ENCODE measurements around the gene ACTR6. TPM values are rescaled to one million over a fixed set of nuclear protein-coding genes. Genes with fewer than 3 reads are reported as not detected.
A peak's percentile ranks its signal among the peaks of the same experiment; 100 is the strongest.
"Not testable (repeated sequence)": the region's sequence is repeated elsewhere in the genome, so short reads cannot be mapped to it uniquely, and the experiment has no call there.

The ACTR6 gene
- total RNA-seq, 1 donor: 19.2 TPM

- Histone ChIP-seq H3K9me3 (ENCODE audit: low read depth, low read length) (no peaks in the 10 kb centered on the region), H3K4me1 (ENCODE audit: insufficient read depth, low read length) (no peaks in the 10 kb centered on the region), H3K4me3 (ENCODE audit: insufficient read depth, low read length) (no peak overlapping the region), H3K4me2 (ENCODE audit: insufficient read depth, low read length) (no peak overlapping the region), H3K27me3 (ENCODE audit: insufficient read depth, low read length) (no peaks in the 10 kb centered on the region), H3K79me2 (ENCODE audit: insufficient read depth, low read length) (no peaks in the 10 kb centered on the region), H2AFZ (ENCODE audit: low read length) (no peak overlapping the region), H3K36me3 (ENCODE audit: insufficient read depth, low read length) (peaks cover 5% of the 10 kb centered on the region), H4K20me1 (ENCODE audit: insufficient read depth, low read length) (no peaks in the 10 kb centered on the region), H3K27ac (ENCODE audit: low read depth, low read length) (no peak overlapping the region)
- DNase-seq (ENCODE audit: insufficient read length, low spot score, missing footprints): no peak
- TF ChIP-seq, protein P1, sequence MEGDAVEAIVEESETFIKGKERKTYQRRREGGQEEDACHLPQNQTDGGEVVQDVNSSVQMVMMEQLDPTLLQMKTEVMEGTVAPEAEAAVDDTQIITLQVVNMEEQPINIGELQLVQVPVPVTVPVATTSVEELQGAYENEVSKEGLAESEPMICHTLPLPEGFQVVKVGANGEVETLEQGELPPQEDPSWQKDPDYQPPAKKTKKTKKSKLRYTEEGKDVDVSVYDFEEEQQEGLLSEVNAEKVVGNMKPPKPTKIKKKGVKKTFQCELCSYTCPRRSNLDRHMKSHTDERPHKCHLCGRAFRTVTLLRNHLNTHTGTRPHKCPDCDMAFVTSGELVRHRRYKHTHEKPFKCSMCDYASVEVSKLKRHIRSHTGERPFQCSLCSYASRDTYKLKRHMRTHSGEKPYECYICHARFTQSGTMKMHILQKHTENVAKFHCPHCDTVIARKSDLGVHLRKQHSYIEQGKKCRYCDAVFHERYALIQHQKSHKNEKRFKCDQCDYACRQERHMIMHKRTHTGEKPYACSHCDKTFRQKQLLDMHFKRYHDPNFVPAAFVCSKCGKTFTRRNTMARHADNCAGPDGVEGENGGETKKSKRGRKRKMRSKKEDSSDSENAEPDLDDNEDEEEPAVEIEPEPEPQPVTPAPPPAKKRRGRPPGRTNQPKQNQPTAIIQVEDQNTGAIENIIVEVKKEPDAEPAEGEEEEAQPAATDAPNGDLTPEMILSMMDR (IDR thresholded peaks at IDR 0.05; ENCODE audit: extremely low read depth, low read depth, low read length): no peak
Observed at GRCh38 chr12:100225491-100225890, 24.9 kb downstream of the ACTR6 start.

DNA sequence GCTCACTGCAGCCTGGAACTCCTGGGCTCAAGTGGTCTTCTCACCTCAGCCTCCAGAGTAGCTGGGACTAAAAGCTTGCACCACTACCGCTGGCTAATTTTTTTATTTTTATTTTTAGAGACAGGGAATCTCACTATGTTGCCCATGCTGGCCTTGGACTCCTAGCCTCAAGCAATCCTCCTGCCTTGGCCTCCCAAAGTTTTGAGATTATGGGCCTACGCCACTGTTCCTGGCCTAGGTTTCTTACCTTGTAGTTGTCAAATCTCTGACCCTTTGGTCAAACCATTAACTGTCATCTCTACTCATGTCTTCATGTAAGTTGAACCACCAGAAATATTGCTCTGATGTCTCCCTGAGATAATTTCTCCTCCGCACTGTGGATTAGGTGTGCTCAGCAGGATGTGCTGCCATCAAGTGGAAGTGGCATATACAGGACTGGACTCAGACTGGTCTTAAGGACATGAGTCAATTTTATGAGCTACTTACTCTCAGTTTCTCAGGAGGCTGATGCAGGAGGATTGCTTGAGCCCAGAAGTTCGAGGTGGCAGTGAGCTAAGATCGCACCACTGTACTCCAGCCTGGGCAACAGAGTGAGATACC lies 28.5 kb downstream of the ACTR6 start:
- TF ChIP-seq, protein P1 (IDR thresholded peaks at IDR 0.05; ENCODE audit: extremely low read depth, low read depth, low read length): peak; percentile 28
- DNase-seq (ENCODE audit: insufficient read length, low spot score, missing footprints): no peak
- no peak overlapping the region for H3K4me2 ChIP-seq (ENCODE audit: insufficient read depth, low read length)
- no peaks in the 10 kb centered on the region for H3K36me3 ChIP-seq (ENCODE audit: insufficient read depth, low read length)
- no peaks in the 10 kb centered on the region for H3K79me2 ChIP-seq (ENCODE audit: insufficient read depth, low read length)
- peaks cover 2% of the 10 kb centered on the region for H3K4me1 ChIP-seq (ENCODE audit: insufficient read depth, low read length)
- H3K27me3 ChIP-seq (ENCODE audit: insufficient read depth, low read length): no peaks in the 10 kb centered on the region
- H4K20me1 ChIP-seq (ENCODE audit: insufficient read depth, low read length): no peaks in the 10 kb centered on the region
- no peaks in the 10 kb centered on the region for H3K9me3 ChIP-seq (ENCODE audit: low read depth, low read length)
- no peak overlapping the region for H3K4me3 ChIP-seq (ENCODE audit: insufficient read depth, low read length)
- no peak overlapping the region for H2AFZ ChIP-seq (ENCODE audit: low read length)
- no peak overlapping the region for H3K27ac ChIP-seq (ENCODE audit: low read depth, low read length)

- Histone ChIP-seq H3K36me3 (ENCODE audit: insufficient read depth, low read length) (no peaks in the 10 kb centered on the region), H3K27me3 (ENCODE audit: insufficient read depth, low read length) (no peaks in the 10 kb centered on the region), H3K4me2 (ENCODE audit: insufficient read depth, low read length) (no peak overlapping the region), H3K4me3 (ENCODE audit: insufficient read depth, low read length) (no peak overlapping the region), H2AFZ (ENCODE audit: low read length) (no peak overlapping the region), H4K20me1 (ENCODE audit: insufficient read depth, low read length) (no peaks in the 10 kb centered on the region), H3K4me1 (ENCODE audit: insufficient read depth, low read length) (peaks cover 8% of the 10 kb centered on the region), H3K27ac (ENCODE audit: low read depth, low read length) (no peak overlapping the region), H3K9me3 (ENCODE audit: low read depth, low read length) (no peaks in the 10 kb centered on the region), H3K79me2 (ENCODE audit: insufficient read depth, low read length) (no peaks in the 10 kb centered on the region)
- no peak for DNase-seq (ENCODE audit: insufficient read length, low spot score, missing footprints)
- TF ChIP-seq, protein P1 (IDR thresholded peaks at IDR 0.05; ENCODE audit: extremely low read depth, low read depth, low read length): no peak
Observed at GRCh38 chr12:100229876-100230275, 29.3 kb downstream of the ACTR6 start.

GRCh38 chr12:100231873-100232272 lies 31.3 kb downstream of the ACTR6 start:
- H3K9me3 ChIP-seq (ENCODE audit: low read depth, low read length); H3K27me3 ChIP-seq (ENCODE audit: insufficient read depth, low read length); DNase-seq (ENCODE audit: insufficient read length, low spot score, missing footprints); H3K79me2 ChIP-seq (ENCODE audit: insufficient read depth, low read length); H4K20me1 ChIP-seq (ENCODE audit: insufficient read depth, low read length); H3K27ac ChIP-seq (ENCODE audit: low read depth, low read length); H3K4me1 ChIP-seq (ENCODE audit: insufficient read depth, low read length); H3K4me2 ChIP-seq (ENCODE audit: insufficient read depth, low read length); H3K36me3 ChIP-seq (ENCODE audit: insufficient read depth, low read length); H2AFZ ChIP-seq (ENCODE audit: low read length); H3K4me3 ChIP-seq (ENCODE audit: insufficient read depth, low read length): not testable (repeated sequence)
